HepG2 (cell line): ENCODE results near the gene PISD.

ENCODE experiments used
- CBX1 ChIP-seq: IDR thresholded peaks from one replicate; pipeline ENCODE4 v1.6.1; 2016; ENCODE audit warnings: antibody characterized with exemption, low read depth
- KMT2B ChIP-seq: IDR thresholded peaks from 2 replicates; pipeline ENCODE4 v1.6.1; 2016; ENCODE audit warnings: missing genetic modification reagents, missing compliant biosample characterization
- NCOR1 ChIP-seq: fragments of 200-600 bp; sonication (generic); IDR thresholded peaks from 2 replicates; pipeline ENCODE4 v1.7.0; 2017; ENCODE audit warnings: antibody characterized with exemption, low read length, borderline replicate concordance
- PAX8 ChIP-seq: sonication (generic); formaldehyde crosslinking; IDR thresholded peaks from 2 replicates; pipeline ENCODE4 v1.8.0; 2022; ENCODE audit warnings: mild to moderate bottlenecking, missing genetic modification reagents, borderline replicate concordance
- ZNF850 ChIP-seq: sonication (generic); formaldehyde crosslinking; conservative IDR thresholded peaks from 2 replicates; pipeline ENCODE4 v1.9.0; 2021; ENCODE audit warnings: mild to moderate bottlenecking, missing genetic modification reagents
- TF ChIP-seq, protein P1 (sequence below): IDR thresholded peaks from 2 replicates; pipeline ENCODE4 v1.6.1; 2016; ENCODE audit warnings: low read depth
- TF ChIP-seq, protein P2 (sequence below): sonication (generic); formaldehyde crosslinking; IDR thresholded peaks from 2 replicates; pipeline ENCODE4 v1.4.0; 2020; ENCODE audit warnings: missing genetic modification reagents, borderline replicate concordance

DNA sequence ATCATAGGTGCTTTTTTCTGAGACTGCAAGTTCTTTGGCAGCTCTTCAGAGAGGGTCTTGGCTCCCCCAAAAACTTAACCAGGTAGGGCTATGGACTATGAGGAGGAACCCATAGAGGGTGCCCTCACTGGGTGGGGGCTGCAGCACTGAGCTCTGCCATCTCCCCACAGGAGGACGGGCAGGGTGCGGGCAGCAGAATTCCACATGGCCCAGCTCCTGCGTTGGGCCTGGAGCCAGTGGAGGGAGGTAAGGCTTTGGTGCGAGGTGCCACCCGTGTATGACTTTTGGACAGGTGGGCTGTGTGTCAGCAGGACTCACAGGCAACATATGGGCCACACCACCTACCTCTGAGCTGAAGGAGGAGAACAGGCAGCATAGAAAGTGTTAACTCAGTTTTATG, 58.4 kb downstream of the PISD start:
- TF ChIP-seq, protein P1, sequence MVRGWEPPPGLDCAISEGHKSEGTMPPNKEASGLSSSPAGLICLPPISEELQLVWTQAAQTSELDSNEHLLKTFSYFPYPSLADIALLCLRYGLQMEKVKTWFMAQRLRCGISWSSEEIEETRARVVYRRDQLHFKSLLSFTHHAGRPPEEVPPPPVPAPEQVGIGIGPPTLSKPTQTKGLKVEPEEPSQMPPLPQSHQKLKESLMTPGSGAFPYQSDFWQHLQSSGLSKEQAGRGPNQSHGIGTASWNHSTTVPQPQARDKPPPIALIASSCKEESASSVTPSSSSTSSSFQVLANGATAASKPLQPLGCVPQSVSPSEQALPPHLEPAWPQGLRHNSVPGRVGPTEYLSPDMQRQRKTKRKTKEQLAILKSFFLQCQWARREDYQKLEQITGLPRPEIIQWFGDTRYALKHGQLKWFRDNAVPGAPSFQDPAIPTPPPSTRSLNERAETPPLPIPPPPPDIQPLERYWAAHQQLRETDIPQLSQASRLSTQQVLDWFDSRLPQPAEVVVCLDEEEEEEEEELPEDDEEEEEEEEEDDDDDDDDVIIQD (CRISPR knock-in tag), result no peak
- TF ChIP-seq ZNF850 (CRISPR knock-in tag) (no peak), NCOR1 (no peak), PAX8 (CRISPR knock-in tag) (no peak), CBX1 (no peak), KMT2B (CRISPR knock-in tag) (no peak)
- TF ChIP-seq, protein P2, sequence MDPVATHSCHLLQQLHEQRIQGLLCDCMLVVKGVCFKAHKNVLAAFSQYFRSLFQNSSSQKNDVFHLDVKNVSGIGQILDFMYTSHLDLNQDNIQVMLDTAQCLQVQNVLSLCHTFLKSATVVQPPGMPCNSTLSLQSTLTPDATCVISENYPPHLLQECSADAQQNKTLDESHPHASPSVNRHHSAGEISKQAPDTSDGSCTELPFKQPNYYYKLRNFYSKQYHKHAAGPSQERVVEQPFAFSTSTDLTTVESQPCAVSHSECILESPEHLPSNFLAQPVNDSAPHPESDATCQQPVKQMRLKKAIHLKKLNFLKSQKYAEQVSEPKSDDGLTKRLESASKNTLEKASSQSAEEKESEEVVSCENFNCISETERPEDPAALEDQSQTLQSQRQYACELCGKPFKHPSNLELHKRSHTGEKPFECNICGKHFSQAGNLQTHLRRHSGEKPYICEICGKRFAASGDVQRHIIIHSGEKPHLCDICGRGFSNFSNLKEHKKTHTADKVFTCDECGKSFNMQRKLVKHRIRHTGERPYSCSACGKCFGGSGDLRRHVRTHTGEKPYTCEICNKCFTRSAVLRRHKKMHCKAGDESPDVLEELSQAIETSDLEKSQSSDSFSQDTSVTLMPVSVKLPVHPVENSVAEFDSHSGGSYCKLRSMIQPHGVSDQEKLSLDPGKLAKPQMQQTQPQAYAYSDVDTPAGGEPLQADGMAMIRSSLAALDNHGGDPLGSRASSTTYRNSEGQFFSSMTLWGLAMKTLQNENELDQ, result no peak
